Memory B cell (primary cell): ENCODE data around the gene ALK.
"Not testable (repeated sequence)": the region's sequence is repeated elsewhere in the genome, so short reads cannot be mapped to it uniquely, and the experiment has no call there.

Experiments used
- ATAC-seq: fragments of 150-1000 bp; cut with Tn5 transposase; 2 replicates; pipeline ENCODE4 v1.10.0; 2021; ENCODE audit warnings: low read depth, mild to moderate bottlenecking, moderate library complexity
- DNase-seq, 2 donors: peaks; one replicate each; pipeline ENCODE4 v3.0.0; 2022; ENCODE audit warnings: low spot score in 2 of 2
- H3K27ac Mint-ChIP-seq: one replicate; pipeline ENCODE4 v1.8.0; 2022; ENCODE audit warnings: mild to moderate bottlenecking, moderate library complexity, mixed read lengths
- H3K27me3 Mint-ChIP-seq: one replicate; pipeline ENCODE4 v1.8.0; 2022; ENCODE audit warnings: mixed read lengths
- H3K36me3 Mint-ChIP-seq: one replicate; pipeline ENCODE4 v1.8.0; 2022; ENCODE audit warnings: mild to moderate bottlenecking, mixed read lengths
- H3K4me1 Mint-ChIP-seq: one replicate; pipeline ENCODE4 v1.8.0; 2022; ENCODE audit warnings: mixed read lengths
- H3K4me3 Mint-ChIP-seq: one replicate; pipeline ENCODE4 v1.8.0; 2022; ENCODE audit warnings: mild to moderate bottlenecking, moderate library complexity, mixed read lengths
- H3K9me3 Mint-ChIP-seq: one replicate; pipeline ENCODE4 v1.8.0; 2022; ENCODE audit warnings: mixed read lengths

Gene ALK

DNA sequence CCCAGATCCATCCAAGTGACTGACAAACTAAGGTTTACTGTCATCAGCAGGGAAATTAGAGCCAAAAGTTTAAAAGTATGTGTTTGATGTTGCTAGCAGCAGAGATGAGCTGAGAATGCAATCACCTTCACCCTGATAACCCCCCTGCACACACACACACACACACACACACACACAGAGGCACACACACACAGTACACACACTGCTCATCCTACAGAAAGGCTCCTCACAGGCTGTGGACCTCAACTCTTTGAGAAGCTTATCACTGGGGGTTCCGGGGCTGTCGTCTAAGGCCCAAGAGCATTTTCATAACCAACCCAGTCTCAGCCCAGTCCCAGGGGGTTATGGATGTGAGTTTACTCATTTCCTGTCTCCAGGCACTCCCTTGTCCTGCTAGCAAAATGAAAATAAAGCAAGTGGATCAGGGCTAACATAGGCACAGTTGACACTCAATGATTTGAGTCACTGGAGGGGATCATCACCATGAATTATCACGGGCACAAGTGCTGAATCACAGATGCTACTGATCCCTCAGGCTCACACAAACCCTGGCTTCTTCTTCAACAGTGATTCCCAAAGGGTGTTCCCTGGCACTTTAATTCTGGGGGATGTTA, 76.6 kb downstream of the ALK start:
- Mint-ChIP-seq H3K27ac (no peak overlapping the region), H3K27me3 (peaks cover 13% of the 10 kb centered on the region), H3K9me3 (no peaks in the 10 kb centered on the region), H3K4me1 (no peaks in the 10 kb centered on the region), H3K36me3 (no peaks in the 10 kb centered on the region), H3K4me3 (no peak overlapping the region)
- ATAC-seq (no peak), DNase-seq (no peak)

DNA sequence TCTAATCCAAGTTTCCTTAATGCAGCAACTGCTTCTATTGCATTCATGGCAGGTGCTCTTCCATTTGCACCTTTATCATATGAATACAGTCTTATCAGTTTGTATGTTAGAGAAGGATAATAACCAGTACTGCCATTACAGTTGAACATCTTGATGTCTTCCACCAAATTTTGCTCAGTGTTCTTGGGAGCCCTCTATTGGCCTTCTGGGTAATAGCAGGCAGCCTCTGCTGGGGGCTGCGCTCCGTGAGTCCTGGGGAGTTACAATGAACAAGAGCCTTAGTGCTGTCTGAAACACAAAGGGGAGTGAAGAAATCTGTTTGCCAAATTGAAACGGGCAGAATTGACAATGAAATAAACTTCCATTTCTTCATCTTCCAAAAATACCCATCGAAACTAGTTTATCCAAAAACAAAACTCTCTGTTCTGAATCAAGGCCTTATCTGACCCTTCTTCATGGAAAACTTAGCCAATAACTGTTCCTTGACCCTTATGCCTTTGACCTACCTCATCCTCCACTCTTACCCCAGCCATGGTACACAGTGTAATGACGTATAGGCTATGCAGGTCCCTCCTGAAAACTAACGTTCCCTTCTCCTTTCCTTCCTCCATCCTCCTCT, 79.9 kb downstream of the ALK start:
- peaks cover 2% of the 10 kb centered on the region for H3K36me3 Mint-ChIP-seq
- H3K27ac Mint-ChIP-seq: no peak overlapping the region
- no peaks in the 10 kb centered on the region for H3K4me1 Mint-ChIP-seq
- no peak overlapping the region for H3K4me3 Mint-ChIP-seq
- no peak for DNase-seq
- peaks cover 4% of the 10 kb centered on the region for H3K9me3 Mint-ChIP-seq
- peaks cover 9% of the 10 kb centered on the region for H3K27me3 Mint-ChIP-seq
- ATAC-seq: no peak

DNA sequence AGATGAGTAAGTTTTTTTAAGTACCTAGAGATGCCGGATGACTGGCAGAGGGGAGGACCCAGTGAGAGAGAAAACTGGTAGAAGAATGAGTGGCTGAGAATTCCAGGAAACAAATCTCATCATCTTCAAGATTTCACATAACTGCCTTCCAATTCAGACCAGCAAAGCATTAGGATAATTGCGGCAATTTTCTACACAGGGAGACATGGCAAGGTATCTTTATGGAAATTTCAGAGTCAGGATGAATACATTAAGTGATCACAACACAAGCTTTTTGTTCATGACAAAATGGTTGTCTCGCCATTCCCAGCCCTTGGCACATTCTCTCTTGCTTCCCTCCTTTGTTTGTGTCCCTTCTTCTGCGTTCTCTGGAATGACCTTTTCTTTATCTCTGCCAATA, 82.1 kb downstream of the ALK start:
- Mint-ChIP-seq H3K27me3 (peaks cover 9% of the 10 kb centered on the region), H3K9me3 (peaks cover 7% of the 10 kb centered on the region), H3K4me3 (no peak overlapping the region), H3K4me1 (no peaks in the 10 kb centered on the region), H3K36me3 (peaks cover 2% of the 10 kb centered on the region), H3K27ac (no peak overlapping the region)
- DNase-seq (no peak), ATAC-seq (no peak)

DNA sequence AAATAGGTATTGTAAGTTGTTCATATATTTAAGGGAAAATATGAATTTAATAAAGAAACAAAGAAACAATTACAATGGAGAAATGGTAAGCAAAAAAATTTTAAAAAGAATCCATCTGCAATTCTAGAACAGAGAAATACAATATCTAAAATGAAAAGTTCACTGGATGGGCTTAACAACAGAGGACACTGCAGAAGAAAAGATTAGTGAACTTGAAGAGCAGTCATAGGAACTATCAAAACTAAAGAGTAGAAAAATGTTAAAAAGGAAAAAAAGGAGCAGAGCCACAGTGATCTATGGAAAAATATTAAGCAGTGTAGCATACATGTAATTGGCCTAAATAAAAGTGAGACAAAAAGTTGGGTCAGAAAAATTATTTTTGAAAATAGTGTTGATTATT, 83.5 kb downstream of the ALK start:
- no peak for ATAC-seq
- peaks cover 2% of the 10 kb centered on the region for H3K36me3 Mint-ChIP-seq

DNA sequence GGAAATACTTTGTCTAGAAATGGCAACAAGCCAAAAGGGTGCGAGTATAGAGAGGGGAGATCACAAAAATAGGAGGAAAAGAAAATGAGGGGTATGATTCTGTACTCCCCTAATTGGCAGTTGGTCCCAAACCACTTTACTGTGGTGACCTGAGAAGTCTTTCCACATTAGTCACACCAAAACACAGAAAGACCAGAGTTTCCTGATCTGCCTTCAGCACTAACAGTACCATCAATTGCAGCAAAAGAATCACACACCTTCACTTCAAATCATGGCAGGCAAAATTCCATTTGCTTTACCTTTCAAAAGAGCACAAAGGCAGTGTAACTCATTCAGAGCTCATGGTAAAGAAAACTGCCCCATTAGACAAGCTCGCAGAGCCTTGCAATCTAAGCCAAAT, 86.8 kb downstream of the ALK start:
- peaks cover 2% of the 10 kb centered on the region for H3K36me3 Mint-ChIP-seq
- H3K4me3 Mint-ChIP-seq: no peak overlapping the region
- DNase-seq (no peak), ATAC-seq (no peak)
- H3K4me1 Mint-ChIP-seq: no peaks in the 10 kb centered on the region
- peaks cover 8% of the 10 kb centered on the region for H3K27me3 Mint-ChIP-seq
- H3K27ac Mint-ChIP-seq: no peak overlapping the region
- H3K9me3 Mint-ChIP-seq: peaks cover 12% of the 10 kb centered on the region

More for the DNA sequence above, 83.5 kb downstream of the ALK start:
- H3K4me1 Mint-ChIP-seq: no peaks in the 10 kb centered on the region
- no peak for DNase-seq
- H3K4me3 Mint-ChIP-seq: no peak overlapping the region
- peaks cover 10% of the 10 kb centered on the region for H3K27me3 Mint-ChIP-seq
- peaks cover 7% of the 10 kb centered on the region for H3K9me3 Mint-ChIP-seq
- no peak overlapping the region for H3K27ac Mint-ChIP-seq

DNA sequence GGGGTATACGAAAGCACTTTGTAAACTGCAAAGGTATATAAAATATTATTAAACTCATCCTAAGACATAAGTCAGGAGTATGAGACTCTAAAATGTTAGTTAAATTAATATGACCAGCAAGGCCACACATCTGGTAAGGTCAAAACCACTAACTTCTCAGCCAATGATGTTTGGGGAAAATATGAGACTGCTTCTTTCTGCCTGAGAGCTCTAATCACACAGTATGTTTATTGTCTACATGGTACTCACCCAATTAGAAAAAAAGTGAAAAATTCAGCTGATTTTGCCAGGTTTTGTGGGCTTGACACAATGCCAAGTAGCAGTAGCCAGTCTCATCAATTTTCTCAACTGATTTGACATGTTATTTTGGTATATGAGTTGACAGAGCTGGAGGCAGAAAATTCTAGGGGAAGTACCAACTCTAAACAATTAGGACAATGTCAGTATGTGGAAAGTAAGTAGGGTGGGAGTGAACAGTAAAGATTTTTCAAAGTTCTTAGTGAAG, 87.3 kb downstream of the ALK start:
- no peak for ATAC-seq
- peaks cover 8% of the 10 kb centered on the region for H3K27me3 Mint-ChIP-seq
- H3K9me3 Mint-ChIP-seq: peaks cover 12% of the 10 kb centered on the region
- no peaks in the 10 kb centered on the region for H3K4me1 Mint-ChIP-seq
- H3K4me3 Mint-ChIP-seq: no peak overlapping the region
- no peak overlapping the region for H3K27ac Mint-ChIP-seq
- peaks cover 2% of the 10 kb centered on the region for H3K36me3 Mint-ChIP-seq
- no peak for DNase-seq

DNA sequence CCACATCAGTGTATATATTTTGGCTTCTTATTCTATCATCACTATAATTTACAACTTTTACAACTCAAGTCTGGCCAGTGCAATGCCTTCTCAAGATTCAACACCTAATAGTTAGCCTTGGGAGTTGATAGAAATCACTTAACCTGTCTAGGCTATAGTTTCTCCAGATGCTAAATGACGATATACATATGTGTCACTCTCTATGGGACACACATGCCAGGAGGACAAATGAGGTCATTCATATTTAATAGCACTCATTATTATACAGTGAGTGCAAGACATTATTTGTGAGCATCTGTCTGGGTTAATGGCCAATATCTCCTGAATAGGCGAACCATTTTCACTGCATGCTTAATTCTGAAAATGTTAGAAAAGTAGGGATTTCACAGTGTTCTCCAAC, 89.8 kb downstream of the ALK start:
- no peak overlapping the region for H3K4me3 Mint-ChIP-seq
- DNase-seq (no peak), ATAC-seq (no peak)
- H3K27me3 Mint-ChIP-seq: peaks cover 8% of the 10 kb centered on the region
- H3K4me1 Mint-ChIP-seq: no peaks in the 10 kb centered on the region
- peaks cover 8% of the 10 kb centered on the region for H3K9me3 Mint-ChIP-seq
- H3K36me3 Mint-ChIP-seq: no peaks in the 10 kb centered on the region
- no peak overlapping the region for H3K27ac Mint-ChIP-seq

DNA sequence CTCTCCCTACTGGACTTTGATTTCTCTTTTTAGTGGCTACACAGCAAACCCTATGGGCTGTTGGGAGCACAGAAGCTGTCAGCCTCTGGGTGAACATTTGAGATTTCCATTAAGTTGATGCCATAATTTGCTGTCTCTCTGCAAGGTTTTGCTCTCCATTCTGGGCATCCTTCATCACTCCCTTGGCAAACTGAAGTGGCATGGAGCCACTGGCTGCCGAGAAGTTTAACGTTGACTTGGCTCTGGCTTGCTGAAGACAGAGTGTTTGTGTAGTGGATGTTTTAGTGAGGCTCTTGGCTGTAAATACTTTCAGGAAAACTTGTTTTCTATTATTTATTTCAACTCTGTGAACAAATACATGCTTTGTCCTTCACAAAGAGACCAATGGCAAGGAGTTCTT, 91.5 kb downstream of the ALK start:
- Mint-ChIP-seq H3K36me3 (no peaks in the 10 kb centered on the region), H3K9me3 (peaks cover 5% of the 10 kb centered on the region), H3K4me1 (no peaks in the 10 kb centered on the region), H3K4me3 (no peak overlapping the region), H3K27ac (no peak overlapping the region), H3K27me3 (peaks cover 10% of the 10 kb centered on the region)
- ATAC-seq (no peak), DNase-seq (no peak)

DNA sequence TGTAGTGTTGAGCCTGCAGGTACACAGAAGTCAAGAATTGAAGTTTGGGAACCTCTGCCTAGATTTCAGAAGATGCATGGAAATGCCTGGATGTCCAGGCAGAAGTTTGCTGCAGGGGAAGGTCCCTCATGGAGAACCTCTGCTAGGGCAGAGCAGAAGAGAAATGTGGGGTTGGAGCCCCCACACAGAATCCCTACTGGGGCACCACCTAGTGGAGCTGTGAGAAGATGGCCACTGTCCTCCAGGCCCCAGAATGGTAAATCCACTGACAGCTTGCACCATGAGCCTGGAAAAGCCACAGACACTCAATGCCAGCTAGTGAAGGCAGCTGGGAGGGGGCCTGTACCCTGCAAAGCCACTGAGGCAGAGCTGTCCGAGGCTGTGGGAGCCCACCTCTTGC, 97.2 kb downstream of the ALK start:
- H3K9me3 Mint-ChIP-seq, H3K4me3 Mint-ChIP-seq, DNase-seq, H3K4me1 Mint-ChIP-seq, H3K27me3 Mint-ChIP-seq, ATAC-seq, H3K36me3 Mint-ChIP-seq, H3K27ac Mint-ChIP-seq: not testable (repeated sequence)

DNA sequence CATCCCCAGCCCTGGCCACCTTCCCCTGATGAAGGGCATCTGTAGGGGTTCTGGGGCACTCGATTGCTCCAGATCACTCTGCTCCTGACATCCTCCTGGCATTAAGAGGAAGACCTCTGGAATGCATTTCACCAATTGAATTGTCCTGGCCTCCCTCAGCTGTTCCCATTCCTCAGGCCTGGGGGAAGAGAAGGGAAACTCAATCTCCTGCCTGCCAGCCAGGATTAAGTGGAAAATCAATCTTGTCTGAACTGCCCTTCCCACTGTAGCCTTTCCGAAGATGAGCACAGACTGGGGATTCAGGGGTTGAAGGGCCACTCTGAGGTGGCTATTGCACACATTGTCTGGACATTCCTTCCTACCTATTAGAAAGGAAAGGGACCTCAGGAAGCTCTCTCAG, 99.8 kb downstream of the ALK start:
- peaks cover 3% of the 10 kb centered on the region for H3K27me3 Mint-ChIP-seq
- no peaks in the 10 kb centered on the region for H3K36me3 Mint-ChIP-seq
- H3K4me1 Mint-ChIP-seq: no peaks in the 10 kb centered on the region
- DNase-seq (no peak), ATAC-seq (no peak)
- no peaks in the 10 kb centered on the region for H3K9me3 Mint-ChIP-seq
- H3K4me3 Mint-ChIP-seq: no peak overlapping the region
- no peak overlapping the region for H3K27ac Mint-ChIP-seq

DNA sequence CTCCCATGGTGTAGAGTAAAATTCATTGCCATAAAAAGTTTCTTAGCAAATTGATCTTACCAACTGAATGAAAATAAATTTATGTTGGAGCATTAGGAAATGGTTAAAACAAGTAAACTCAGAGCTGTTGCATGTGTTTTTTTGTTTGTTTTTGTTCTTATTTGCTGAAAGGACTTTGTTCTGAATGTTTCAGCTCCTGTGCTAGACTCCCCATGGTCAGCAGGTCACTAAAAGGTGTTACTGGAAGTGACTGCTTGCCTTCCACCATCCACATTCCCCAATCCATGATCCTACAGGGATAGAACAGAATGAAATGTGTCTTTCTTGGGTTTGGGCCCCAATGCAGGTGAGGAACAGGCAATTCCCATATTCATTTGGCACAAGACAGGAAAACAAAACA, 101.8 kb downstream of the ALK start:
- Mint-ChIP-seq H3K36me3 (no peaks in the 10 kb centered on the region), H3K4me3 (no peak overlapping the region), H3K9me3 (no peaks in the 10 kb centered on the region), H3K27me3 (no peaks in the 10 kb centered on the region), H3K27ac (no peak overlapping the region), H3K4me1 (no peaks in the 10 kb centered on the region)
- DNase-seq: no peak
- ATAC-seq: no peak

DNA sequence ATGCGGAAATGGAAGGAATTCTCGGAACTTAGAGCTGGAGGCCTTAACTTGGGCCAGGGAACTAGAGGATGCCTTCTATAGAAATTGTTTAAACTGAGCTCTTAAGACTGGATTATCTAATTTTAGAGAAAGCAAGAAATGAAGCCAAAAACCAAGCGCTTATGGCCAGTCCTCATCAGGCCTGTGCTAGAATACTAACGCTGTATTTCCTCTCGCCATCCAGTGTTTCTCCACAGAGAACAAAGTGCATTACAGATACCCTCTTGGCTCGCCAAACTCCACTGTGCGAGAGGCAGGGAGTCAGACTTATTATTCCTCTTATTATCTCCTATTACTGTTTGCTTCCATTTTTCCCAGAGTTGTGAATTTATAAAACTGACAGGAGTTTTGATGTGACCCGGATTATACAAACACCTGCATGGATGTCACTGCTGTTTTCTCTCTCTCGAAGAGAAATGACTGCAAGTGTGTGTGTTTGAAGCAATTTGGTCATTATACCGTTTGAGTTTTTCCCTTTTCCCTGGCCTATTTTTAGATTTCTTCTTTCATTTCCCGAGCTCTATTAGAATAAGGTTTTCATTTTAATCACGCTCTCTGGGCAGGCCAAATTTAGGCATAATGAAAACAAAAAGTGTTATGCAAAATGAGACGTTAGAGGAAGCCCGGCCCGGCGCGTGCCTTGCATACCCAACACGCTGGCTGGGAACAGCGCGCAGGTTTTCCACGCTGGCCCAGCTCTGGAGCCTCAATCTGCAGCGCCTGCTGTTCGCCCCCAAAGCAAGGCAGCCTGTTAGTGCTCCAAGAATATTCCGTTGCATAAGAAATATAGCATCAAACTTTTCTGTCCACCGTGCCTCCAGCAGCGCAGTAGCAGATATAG, 103.3 kb downstream of the ALK start:
- no peaks in the 10 kb centered on the region for H3K27me3 Mint-ChIP-seq
- ATAC-seq (no peak), DNase-seq (no peak)
- H3K36me3 Mint-ChIP-seq: no peaks in the 10 kb centered on the region
- no peaks in the 10 kb centered on the region for H3K9me3 Mint-ChIP-seq
- no peaks in the 10 kb centered on the region for H3K4me1 Mint-ChIP-seq
- no peak overlapping the region for H3K27ac Mint-ChIP-seq
- no peak overlapping the region for H3K4me3 Mint-ChIP-seq

DNA sequence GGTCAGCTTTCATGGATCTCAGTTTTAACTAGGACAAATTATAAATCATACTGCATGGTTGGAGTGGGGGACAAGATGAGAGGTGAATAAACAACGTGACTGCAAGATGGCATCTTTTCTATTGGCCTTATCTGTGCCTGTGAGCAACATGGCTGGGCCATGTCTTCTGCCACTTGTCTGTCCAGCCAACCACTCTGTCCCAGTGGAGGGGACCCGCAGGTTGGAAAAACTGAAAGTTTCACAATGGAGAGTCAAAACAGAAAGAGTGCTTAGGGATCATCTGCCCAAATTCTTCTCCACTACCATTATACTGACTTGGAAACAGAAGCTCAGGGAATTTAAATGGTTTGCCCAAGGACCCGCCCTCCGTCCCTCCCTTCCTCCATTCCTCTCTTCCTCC, 104.1 kb downstream of the ALK start:
- no peak overlapping the region for H3K4me3 Mint-ChIP-seq
- DNase-seq (no peak), ATAC-seq (no peak)
- peaks cover 2% of the 10 kb centered on the region for H3K27me3 Mint-ChIP-seq
- H3K36me3 Mint-ChIP-seq: no peaks in the 10 kb centered on the region
- H3K9me3 Mint-ChIP-seq: no peaks in the 10 kb centered on the region
- H3K27ac Mint-ChIP-seq: no peak overlapping the region
- no peaks in the 10 kb centered on the region for H3K4me1 Mint-ChIP-seq

DNA sequence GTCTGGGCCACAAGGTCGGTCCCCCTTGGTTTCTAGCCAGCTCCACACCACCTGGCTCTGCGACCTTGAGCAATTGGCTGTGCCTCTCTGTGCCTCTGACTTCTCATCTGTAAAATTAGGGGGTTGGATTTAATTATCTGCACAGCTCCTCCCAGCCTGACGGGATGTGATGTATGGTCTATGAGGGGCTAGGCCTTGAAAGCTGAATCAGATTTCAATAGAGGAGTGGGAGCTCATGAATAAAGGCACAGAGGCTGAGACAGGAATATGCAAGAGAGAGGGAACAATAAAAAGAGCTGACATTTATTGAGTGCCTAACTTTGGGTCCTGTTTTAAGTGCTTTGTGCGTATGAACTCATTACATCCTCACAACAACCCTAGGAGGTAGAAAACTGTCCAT, 104.7 kb downstream of the ALK start:
- DNase-seq (no peak), ATAC-seq (no peak)
- Mint-ChIP-seq H3K4me1 (no peaks in the 10 kb centered on the region), H3K27me3 (peaks cover 4% of the 10 kb centered on the region), H3K36me3 (no peaks in the 10 kb centered on the region), H3K9me3 (no peaks in the 10 kb centered on the region), H3K27ac (no peak overlapping the region), H3K4me3 (no peak overlapping the region)
